SK-N-SH (cell line): ENCODE measurements around the gene ANXA11.

Experiments
- CHD2 ChIP-seq: fragments of 150-350 bp; IDR thresholded peaks from 2 replicates; pipeline ENCODE4 v1.6.1; 2018; ENCODE audit warnings: low read length; ENCODE audit not compliant: partially characterized antibody
- CTCF ChIP-seq: fragments of 200-600 bp; sonication (generic); IDR thresholded peaks from 2 replicates; pipeline ENCODE4 v1.6.1; 2017; ENCODE audit warnings: antibody characterized with exemption, mild to moderate bottlenecking, moderate library complexity

- TF ChIP-seq CHD2 (no peak), CTCF (no peak)
These were observed 47.1 kb upstream of the ANXA11 start for GRCh38 chr10:80252296-80252887.
